GM12878 (cell line): ENCODE data around the gene TSNAX. TPM values are rescaled to one million over a fixed set of nuclear protein-coding genes. Genes with fewer than 3 reads are reported as not detected.

ENCODE experiments used
- ATAC-seq: fragments of 200-7000 bp; cut with Tn5 transposase; 3 replicates; pipeline ENCODE4 v1.9.1; 2020; ENCODE audit warnings: mild to moderate bottlenecking, moderate library complexity
- BruUV-seq: library from RNA; stranded (reverse); fragments of 400-500 nt; replicated peaks from 2 replicates; lab custom pipeline; 2021; lab: Mats Ljungman, UMichigan
- CTCF ChIA-PET: fragments of 300-600 bp; sonication (Branson Sonifier 250); formaldehyde crosslinking; extraction: SDS; loops from one replicate; lab custom pipeline; 2021; ENCODE audit warnings: inconsistent platforms; lab: Yijun Ruan, JAX
- POLR2A ChIA-PET: fragments of 350-600 bp; formaldehyde crosslinking; extraction: SDS; loops from one replicate; lab custom pipeline; 2021; ENCODE audit warnings: inconsistent platforms; lab: Charles Lee
- RAD21 ChIA-PET: fragments of 300-600 bp; sonication (Branson Sonifier 250); formaldehyde crosslinking; loops from one replicate; lab custom pipeline; 2023; ENCODE audit warnings: antibody characterized with exemption; ENCODE audit not compliant: unreplicated experiment; lab: Charles Lee
- SMC1A ChIA-PET: fragments of 300-600 bp; sonication (Branson Sonifier 250); formaldehyde crosslinking; loops from one replicate; lab custom pipeline; 2023; ENCODE audit not compliant: unreplicated experiment, uncharacterized antibody; lab: Charles Lee
- DNase-seq: peaks from one replicate; pipeline ENCODE4 v3.0.0-alpha.2; 2011; ENCODE audit warnings: low read depth, low spot score
- FAIRE-seq: peaks from 3 replicates; lab custom pipeline; 2011; peaks lifted over from hg19 to GRCh38; lab: Jason Lieb, UNC
- H2AFZ ChIP-seq: 2 replicates; pipeline ENCODE4 v1.6.0; 2011; ENCODE audit warnings: low read depth, low read length, control low read depth; ENCODE audit not compliant: control insufficient read depth
- H3K27ac ChIP-seq: 2 replicates; pipeline ENCODE4 v1.5.1; 2011; ENCODE audit warnings: control low read depth; ENCODE audit not compliant: control insufficient read depth, insufficient read depth
- H3K27me3 ChIP-seq, 2 experiments: replicated peaks in 1 of 2; 2 replicates each; pipeline versions ENCODE4 v1.6.0 to v1.6.1; 2011; ENCODE audit warnings: low read length in 1 of 2; ENCODE audit not compliant: control insufficient read depth in 2 of 2, insufficient read depth in 2 of 2
- H3K36me3 ChIP-seq, 2 experiments: 2 replicates each; pipeline ENCODE4 v1.5.1; 2011; ENCODE audit warnings: low read length in 1 of 2; ENCODE audit not compliant: control insufficient read depth in 2 of 2, insufficient read depth in 2 of 2
- H3K4me1 ChIP-seq: 2 replicates; pipeline ENCODE4 v1.6.1; 2011; ENCODE audit warnings: mild to moderate bottlenecking, low read length, moderate library complexity, mixed read lengths; ENCODE audit not compliant: control insufficient read depth, insufficient read depth
- H3K4me2 ChIP-seq: 2 replicates; pipeline ENCODE4 v1.6.0; 2011; ENCODE audit warnings: control low read depth; ENCODE audit not compliant: control insufficient read depth, insufficient read depth
- H3K4me3 ChIP-seq: fragments of 200-600 bp; sonication (generic); 2 replicates; pipeline ENCODE4 v1.5.1; 2016
- H3K79me2 ChIP-seq: 2 replicates; pipeline ENCODE4 v1.6.0; 2011; ENCODE audit warnings: low read length; ENCODE audit not compliant: control insufficient read depth, insufficient read depth
- H3K9ac ChIP-seq: 2 replicates; pipeline ENCODE4 v1.8.0; 2011; ENCODE audit warnings: low read length, control low read depth, mixed read lengths; ENCODE audit not compliant: control insufficient read depth, insufficient read depth
- H3K9me3 ChIP-seq: replicated peaks from 3 replicates; pipeline ENCODE4 v1.5.1; 2011; ENCODE audit warnings: mild to moderate bottlenecking, low read length; ENCODE audit not compliant: control insufficient read depth, insufficient read depth
- H4K20me1 ChIP-seq: 2 replicates; pipeline ENCODE4 v1.6.0; 2011; ENCODE audit not compliant: control insufficient read depth, insufficient read depth
- GATAD2B ChIP-seq: fragments of 450-650 bp; conservative IDR thresholded peaks from 2 replicates; pipeline ENCODE4 v1.6.1; 2017; ENCODE audit warnings: low read depth, mild to moderate bottlenecking, moderate library complexity
- MTA3 ChIP-seq: IDR thresholded peaks from 2 replicates; pipeline ENCODE4 v1.6.1; 2012; ENCODE audit warnings: low read length, inconsistent platforms, borderline replicate concordance
- PML ChIP-seq: IDR thresholded peaks from 2 replicates; pipeline ENCODE4 v1.6.1; 2012; ENCODE audit warnings: low read length, inconsistent platforms
- RCOR1 ChIP-seq: conservative IDR thresholded peaks from 2 replicates; pipeline ENCODE4 v1.6.1; 2012; ENCODE audit warnings: low read depth, low read length, improper control_type of control experiment
- REST ChIP-seq: IDR thresholded peaks from 2 replicates; pipeline ENCODE4 v1.6.1; 2012; ENCODE audit warnings: mild to moderate bottlenecking, low read depth, low read length
- SP1 ChIP-seq: IDR thresholded peaks from one replicate; pipeline ENCODE4 v1.6.1; 2011; ENCODE audit warnings: low read depth, low read length
- STAT3 ChIP-seq: IDR thresholded peaks from 2 replicates; pipeline ENCODE4 v1.6.1; 2011; ENCODE audit warnings: low read depth, low read length, improper control_type of control experiment
- SUZ12 ChIP-seq: fragments of 200-600 bp; sonication (generic); IDR thresholded peaks from one replicate; pipeline ENCODE4 v1.6.1; 2018; ENCODE audit warnings: antibody characterized with exemption, mild to moderate bottlenecking; ENCODE audit not compliant: unreplicated experiment
- USF2 ChIP-seq: IDR thresholded peaks from 2 replicates; pipeline ENCODE4 v1.6.1; 2011; ENCODE audit warnings: low read depth, low read length, improper control_type of control experiment, borderline replicate concordance
- WGBS: methylation state at CpG from one replicate; pipeline ENCODE4 v1.1.6; 2016; ENCODE audit warnings: low lambda C conversion rate; ENCODE audit not compliant: insufficient replicate concordance, insufficient coverage; ENCODE audit errors: missing lambda C conversion rate; 5-methylcytosine and 5-hydroxymethylcytosine counted together
- in situ Hi-C: fragments of 300-500 bp; cut with MboI; formaldehyde crosslinking; loops from 9 replicates; pipeline ENCODE4 v1.14.3; 2018; ENCODE audit warnings: mixed read lengths
- intact Hi-C: fragments of 100-400 bp; cut with micrococcal nuclease; formaldehyde crosslinking; loops from one replicate; pipeline ENCODE4 v1.14.2; 2022; ENCODE audit not compliant: unreplicated experiment
- polyA plus RNA-seq, 11 experiments: library from polyadenylated mRNA; depleted of rRNA in 4 of 11; unstranded in 6 of 11; stranded (reverse) in 5 of 11; fragments of >200 nt; fragmentation: Nextera tagmentation in 4 of 11; fragmentation: Illumina TruSeq in 1 of 11; extraction: Ambion mirVana in 4 of 11; extraction: Trizol in 1 of 11; gene quantifications; 1 replicate in 1 of 11; 2 replicates in 10 of 11; pipeline versions ENCODE4 v1.2.1 to v1.2.3, GENCODE V29; 2011 to 2016; ENCODE audit warnings: inconsistent platforms in 2 of 11, missing spikeins in 2 of 11, low read depth in 1 of 11
- total RNA-seq, 4 experiments: library from RNA; depleted of rRNA in 3 of 4; stranded (reverse); fragments of >200 nt in 3 of 4; fragmentation: Illumina TruSeq in 1 of 4; extraction: Trizol in 1 of 4; gene quantifications; 2 replicates each; pipeline versions ENCODE4 v1.2.1 to v1.2.3, GENCODE V29; 2013 to 2021
- TF ChIP-seq, protein P1 (sequence below): fragments of 450-650 bp; IDR thresholded peaks from 2 replicates; pipeline ENCODE4 v1.6.1; 2016; ENCODE audit warnings: mild to moderate bottlenecking, moderate library complexity, borderline replicate concordance
- TF ChIP-seq, protein P2 (sequence below): fragments of 450-650 bp; IDR thresholded peaks from 2 replicates; pipeline ENCODE4 v1.6.1; 2018; ENCODE audit warnings: mild to moderate bottlenecking, low read depth, moderate library complexity; ENCODE audit not compliant: partially characterized antibody

The TSNAX gene
- total and polyA plus RNA-seq, 10 of the 15 experiments (the other 5 are each of a cell fraction or from before 2014, with no cell fraction given) = 24.8 to 49.7 (median 35.6) TPM

DNA sequence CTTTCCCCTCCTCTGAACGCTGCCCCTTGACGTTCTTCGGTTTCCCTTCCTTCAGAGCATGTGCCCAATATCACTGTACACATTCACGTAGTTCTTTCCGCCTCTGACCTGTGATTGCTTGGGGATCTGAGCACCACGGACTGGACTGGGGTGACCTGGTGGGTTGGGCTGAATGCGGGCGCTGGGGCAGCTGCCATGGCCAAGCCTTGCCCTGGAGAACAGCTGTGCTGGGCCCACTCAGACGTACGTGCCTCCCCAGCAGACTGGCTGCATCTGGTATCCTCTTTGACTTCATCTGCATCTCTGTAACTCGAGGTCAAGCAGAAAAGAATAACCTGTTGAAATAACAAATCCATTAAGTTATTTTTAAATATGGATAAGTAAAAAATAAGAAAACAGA, 63.0 kb downstream of the TSNAX start (continued):
- TF ChIP-seq REST = no peak
- TF ChIP-seq SP1 = no peak
- TF ChIP-seq SUZ12 = no peak
- no peak for TF ChIP-seq STAT3
- no peak for TF ChIP-seq MTA3
- no peak for TF ChIP-seq GATAD2B
- TF ChIP-seq RCOR1 = no peak

DNA sequence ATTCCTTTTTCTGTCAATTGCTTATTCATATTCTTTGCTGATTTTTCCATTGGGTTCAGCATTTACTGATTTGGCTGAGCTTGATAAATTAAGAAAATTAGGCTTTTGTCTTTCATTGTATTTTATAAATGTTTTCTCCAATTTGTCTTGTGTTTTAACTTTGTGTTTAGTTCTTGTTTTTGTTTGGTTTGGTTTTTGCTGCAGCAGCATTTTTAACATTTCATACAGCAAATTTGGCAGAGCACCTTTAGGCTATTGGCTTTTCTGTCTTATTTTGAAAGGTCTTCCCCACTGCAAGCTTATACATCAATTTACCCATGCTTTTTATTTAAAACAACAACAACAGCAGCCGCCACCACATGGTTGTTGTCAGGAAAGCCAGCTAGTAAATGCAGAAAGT, 64.3 kb downstream of the TSNAX start:
- H3K79me2 ChIP-seq = no peaks in the 10 kb centered on the region
- no TSS peak for BruUV-seq
- CTCF ChIA-PET = interaction anchor here (0.6 to 2.0 kb wide), 4 partner anchors 8 to 183 kb away, joined by 3 to 5 read pairs (median 4); no protein-coding TSS in a partner anchor
- SMC1A ChIA-PET = interaction anchor here (0.6 to 1.2 kb wide), 3 partner anchors 13 to 243 kb away, joined by 3 to 4 read pairs (median 3); no protein-coding TSS in a partner anchor
- POLR2A ChIA-PET = interaction anchor here (0.6 kb wide), 1 partner anchor 105 kb away, joined by 3 read pairs; no protein-coding TSS in a partner anchor
- H3K36me3 ChIP-seq = no peaks in the 10 kb centered on the region
- 5% methylated on average over 1 of the region's 1 CpG for WGBS
- in situ Hi-C loops = no loop called here
- RAD21 ChIA-PET = no interaction called here
- no peaks in the 10 kb centered on the region for H4K20me1 ChIP-seq
- H3K4me3 ChIP-seq = no peak overlapping the region
- no peak overlapping the region for H2AFZ ChIP-seq
- ATAC-seq (no peak), FAIRE-seq (no peak), DNase-seq (no peak)
- H3K9me3 ChIP-seq = no peaks in the 10 kb centered on the region; the same call in 2 of the 3 replicates
- no peak overlapping the region for H3K9ac ChIP-seq
- intact Hi-C loops = loop anchor here (5.0 kb wide), 1 partner anchor 176 kb away; no protein-coding TSS in a partner anchor
- H3K27me3 ChIP-seq = no peaks in the 10 kb centered on the region
- no peak overlapping the region for H3K4me2 ChIP-seq
- no peak overlapping the region for H3K27ac ChIP-seq
- no peaks in the 10 kb centered on the region for H3K4me1 ChIP-seq
- TF ChIP-seq PML = no peak
- TF ChIP-seq STAT3 = no peak
- no peak for TF ChIP-seq USF2
- TF ChIP-seq, protein P1, sequence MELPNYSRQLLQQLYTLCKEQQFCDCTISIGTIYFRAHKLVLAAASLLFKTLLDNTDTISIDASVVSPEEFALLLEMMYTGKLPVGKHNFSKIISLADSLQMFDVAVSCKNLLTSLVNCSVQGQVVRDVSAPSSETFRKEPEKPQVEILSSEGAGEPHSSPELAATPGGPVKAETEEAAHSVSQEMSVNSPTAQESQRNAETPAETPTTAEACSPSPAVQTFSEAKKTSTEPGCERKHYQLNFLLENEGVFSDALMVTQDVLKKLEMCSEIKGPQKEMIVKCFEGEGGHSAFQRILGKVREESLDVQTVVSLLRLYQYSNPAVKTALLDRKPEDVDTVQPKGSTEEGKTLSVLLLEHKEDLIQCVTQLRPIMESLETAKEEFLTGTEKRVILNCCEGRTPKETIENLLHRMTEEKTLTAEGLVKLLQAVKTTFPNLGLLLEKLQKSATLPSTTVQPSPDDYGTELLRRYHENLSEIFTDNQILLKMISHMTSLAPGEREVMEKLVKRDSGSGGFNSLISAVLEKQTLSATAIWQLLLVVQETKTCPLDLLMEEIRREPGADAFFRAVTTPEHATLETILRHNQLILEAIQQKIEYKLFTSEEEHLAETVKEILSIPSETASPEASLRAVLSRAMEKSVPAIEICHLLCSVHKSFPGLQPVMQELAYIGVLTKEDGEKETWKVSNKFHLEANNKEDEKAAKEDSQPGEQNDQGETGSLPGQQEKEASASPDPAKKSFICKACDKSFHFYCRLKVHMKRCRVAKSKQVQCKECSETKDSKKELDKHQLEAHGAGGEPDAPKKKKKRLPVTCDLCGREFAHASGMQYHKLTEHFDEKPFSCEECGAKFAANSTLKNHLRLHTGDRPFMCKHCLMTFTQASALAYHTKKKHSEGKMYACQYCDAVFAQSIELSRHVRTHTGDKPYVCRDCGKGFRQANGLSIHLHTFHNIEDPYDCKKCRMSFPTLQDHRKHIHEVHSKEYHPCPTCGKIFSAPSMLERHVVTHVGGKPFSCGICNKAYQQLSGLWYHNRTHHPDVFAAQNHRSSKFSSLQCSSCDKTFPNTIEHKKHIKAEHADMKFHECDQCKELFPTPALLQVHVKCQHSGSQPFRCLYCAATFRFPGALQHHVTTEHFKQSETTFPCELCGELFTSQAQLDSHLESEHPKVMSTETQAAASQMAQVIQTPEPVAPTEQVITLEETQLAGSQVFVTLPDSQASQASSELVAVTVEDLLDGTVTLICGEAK = no peak
- TF ChIP-seq, protein P2, sequence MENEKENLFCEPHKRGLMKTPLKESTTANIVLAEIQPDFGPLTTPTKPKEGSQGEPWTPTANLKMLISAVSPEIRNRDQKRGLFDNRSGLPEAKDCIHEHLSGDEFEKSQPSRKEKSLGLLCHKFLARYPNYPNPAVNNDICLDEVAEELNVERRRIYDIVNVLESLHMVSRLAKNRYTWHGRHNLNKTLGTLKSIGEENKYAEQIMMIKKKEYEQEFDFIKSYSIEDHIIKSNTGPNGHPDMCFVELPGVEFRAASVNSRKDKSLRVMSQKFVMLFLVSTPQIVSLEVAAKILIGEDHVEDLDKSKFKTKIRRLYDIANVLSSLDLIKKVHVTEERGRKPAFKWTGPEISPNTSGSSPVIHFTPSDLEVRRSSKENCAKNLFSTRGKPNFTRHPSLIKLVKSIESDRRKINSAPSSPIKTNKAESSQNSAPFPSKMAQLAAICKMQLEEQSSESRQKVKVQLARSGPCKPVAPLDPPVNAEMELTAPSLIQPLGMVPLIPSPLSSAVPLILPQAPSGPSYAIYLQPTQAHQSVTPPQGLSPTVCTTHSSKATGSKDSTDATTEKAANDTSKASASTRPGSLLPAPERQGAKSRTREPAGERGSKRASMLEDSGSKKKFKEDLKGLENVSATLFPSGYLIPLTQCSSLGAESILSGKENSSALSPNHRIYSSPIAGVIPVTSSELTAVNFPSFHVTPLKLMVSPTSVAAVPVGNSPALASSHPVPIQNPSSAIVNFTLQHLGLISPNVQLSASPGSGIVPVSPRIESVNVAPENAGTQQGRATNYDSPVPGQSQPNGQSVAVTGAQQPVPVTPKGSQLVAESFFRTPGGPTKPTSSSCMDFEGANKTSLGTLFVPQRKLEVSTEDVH = no peak
